HepG2 (cell line): Measurements from ENCODE around the gene VAV2. TPM values are rescaled to one million over a fixed set of nuclear protein-coding genes. Genes with fewer than 3 reads are reported as not detected.

Experiments
- ATAC-seq: fragments of 200-7000 bp; cut with Tn5 transposase; 3 replicates; pipeline ENCODE4 v1.9.1; 2020; ENCODE audit warnings: mild to moderate bottlenecking, moderate library complexity
- BruUV-seq: library from RNA; stranded (reverse); fragments of 400-500 nt; replicated peaks from 2 replicates; lab custom pipeline; 2021; lab: Mats Ljungman, UMichigan
- CTCF ChIA-PET: fragments of 300-600 bp; formaldehyde crosslinking; extraction: SDS; loops from one replicate; lab custom pipeline; 2021; ENCODE audit warnings: low total read pairs, inconsistent platforms, low intra/inter-chr PET ratio; lab: Yijun Ruan, JAX
- POLR2A ChIA-PET: fragments of 350-600 bp; sonication (Branson Sonifier 250); formaldehyde crosslinking; loops from one replicate; lab custom pipeline; 2020; ENCODE audit warnings: antibody characterized with exemption, inconsistent platforms; lab: Yijun Ruan, JAX
- DNase-seq: peaks from one replicate; pipeline ENCODE4 v3.0.0-alpha.2; 2015; ENCODE audit warnings: low spot score
- FAIRE-seq: peaks from 3 replicates; lab custom pipeline; 2011; peaks lifted over from hg19 to GRCh38; lab: Jason Lieb, UNC
- H2AFZ ChIP-seq: one replicate; pipeline ENCODE4 v1.6.1; 2011; ENCODE audit warnings: low read length, inconsistent platforms
- H3K27ac ChIP-seq: fragments of 300-600 bp; 3 replicates; pipeline ENCODE4 v1.8.0; 2011; ENCODE audit warnings: mixed run types, mild to moderate bottlenecking, mixed read lengths, low read length, inconsistent platforms; ENCODE audit not compliant: insufficient read depth; ENCODE audit errors: extremely low read length
- H3K27me3 ChIP-seq, 2 experiments: fragments of 200-600 bp in 1 of 2; 2 replicates in 1 of 2; 3 replicates in 1 of 2; pipeline versions ENCODE4 v1.6.0 to v1.8.0; 2011; ENCODE audit warnings: low read length in 2 of 2, mild to moderate bottlenecking in 2 of 2, moderate library complexity in 2 of 2, inconsistent platforms in 1 of 2; ENCODE audit not compliant: insufficient read depth in 2 of 2, control insufficient read depth in 1 of 2
- H3K36me3 ChIP-seq, 2 experiments: fragments of 200-600 bp in 1 of 2; replicated peaks in 1 of 2; 2 replicates in 1 of 2; 3 replicates in 1 of 2; pipeline versions ENCODE4 v1.5.1 to v1.8.0; 2011; ENCODE audit warnings: low read length in 2 of 2, inconsistent platforms in 1 of 2; ENCODE audit not compliant: insufficient read depth in 2 of 2, control insufficient read depth in 1 of 2
- H3K4me1 ChIP-seq: 2 replicates; pipeline ENCODE4 v1.5.1; 2012; ENCODE audit warnings: low read length, inconsistent platforms; ENCODE audit not compliant: insufficient read depth
- H3K4me2 ChIP-seq: 2 replicates; pipeline ENCODE4 v1.6.0; 2011; ENCODE audit warnings: low read depth, low read length, inconsistent platforms
- H3K4me3 ChIP-seq, 3 experiments: fragments of 200-600 bp in 1 of 3; sonication (generic), shearing (Covaris generic) in 1 of 3; replicated peaks in 1 of 3; 2 replicates each; pipeline ENCODE4 v1.5.1; 2011 to 2016; ENCODE audit warnings: low read length in 3 of 3, inconsistent platforms in 2 of 3, low read depth in 2 of 3, mild to moderate bottlenecking in 2 of 3, control low read depth in 1 of 3, mixed read lengths in 1 of 3; ENCODE audit not compliant: insufficient read depth in 1 of 3
- H3K79me2 ChIP-seq: one replicate; pipeline ENCODE4 v1.6.1; 2011; ENCODE audit warnings: low read length, inconsistent platforms; ENCODE audit not compliant: insufficient read depth
- H3K9ac ChIP-seq: 2 replicates; pipeline ENCODE4 v1.6.0; 2011; ENCODE audit warnings: mild to moderate bottlenecking, low read depth, low read length, inconsistent platforms; ENCODE audit not compliant: insufficient read depth
- H3K9me3 ChIP-seq: 2 replicates; pipeline ENCODE4 v1.5.1; 2012; ENCODE audit warnings: mild to moderate bottlenecking, low read length
- H4K20me1 ChIP-seq: 2 replicates; pipeline ENCODE4 v1.6.0; 2011; ENCODE audit warnings: inconsistent platforms, mild to moderate bottlenecking, low read length, moderate library complexity; ENCODE audit not compliant: insufficient read depth
- AGO2 ChIP-seq: fragments of 200-400 bp; formaldehyde crosslinking; optimal IDR thresholded peaks from 2 replicates; pipeline ENCODE3; 2017; ENCODE audit warnings: mild to moderate bottlenecking, low read depth, low read length, moderate library complexity
- CHD2 ChIP-seq: IDR thresholded peaks from 2 replicates; pipeline ENCODE4 v1.6.1; 2011; ENCODE audit warnings: low read depth, low read length, improper control_type of control experiment
- FOXJ3 ChIP-seq: sonication (generic); formaldehyde crosslinking; IDR thresholded peaks from 2 replicates; pipeline ENCODE4 v1.4.0; 2020; ENCODE audit warnings: missing genetic modification reagents, mild to moderate bottlenecking, borderline replicate concordance
- KDM4B ChIP-seq: sonication (generic); formaldehyde crosslinking; IDR thresholded peaks from 2 replicates; pipeline ENCODE4 v1.4.0; 2020; ENCODE audit warnings: missing genetic modification reagents
- RBM22 ChIP-seq: fragments of 200-400 bp; formaldehyde crosslinking; optimal IDR thresholded peaks from 2 replicates; pipeline ENCODE3; 2017; ENCODE audit warnings: mild to moderate bottlenecking, low read length, moderate library complexity
- RNF2 ChIP-seq: fragments of 450-650 bp; conservative IDR thresholded peaks from 2 replicates; pipeline ENCODE4 v1.6.1; 2016; ENCODE audit warnings: low read depth
- ZNF512B ChIP-seq: sonication (generic); formaldehyde crosslinking; IDR thresholded peaks from 2 replicates; pipeline ENCODE4 v1.5.1; 2020; ENCODE audit warnings: missing genetic modification reagents, mild to moderate bottlenecking, borderline replicate concordance
- ZNF546 ChIP-seq: sonication (generic); formaldehyde crosslinking; conservative IDR thresholded peaks from 2 replicates; pipeline ENCODE4 v1.8.1; 2023; ENCODE audit warnings: mild to moderate bottlenecking, missing genetic modification reagents
- WGBS: methylation state at CpG from one replicate; pipeline ENCODE4 v1.1.6; 2017; ENCODE audit warnings: low lambda C conversion rate; 5-methylcytosine and 5-hydroxymethylcytosine counted together
- in situ Hi-C: cut with HindIII; loops from 2 replicates; pipeline ENCODE4 v1.10.0; 2017; ENCODE audit warnings: low pct_unique_long_range_greater_than_20kb; ENCODE audit not compliant: extremely low pct_ligation_motif_present
- intact Hi-C: fragments of 100-400 bp; cut with micrococcal nuclease; formaldehyde crosslinking; loops from one replicate; pipeline ENCODE4 v1.10.0; 2022; ENCODE audit not compliant: unreplicated experiment
- polyA plus RNA-seq, 8 experiments: library from polyadenylated mRNA; depleted of rRNA in 3 of 8; stranded (reverse) in 7 of 8; unstranded in 1 of 8; fragments of >200 nt; fragmentation: Illumina TruSeq in 4 of 8; extraction: Trizol in 4 of 8; gene quantifications; 2 replicates each; pipeline versions ENCODE4 v1.2.1 to v1.2.3, GENCODE V29; 2011 to 2016; ENCODE audit warnings: low read depth in 4 of 8, missing spikeins in 1 of 8, mixed read lengths in 1 of 8; ENCODE audit not compliant: insufficient read depth in 1 of 8
- total RNA-seq, 5 experiments: library from RNA; depleted of rRNA; stranded (reverse); fragments of >200 nt; fragmentation: Illumina TruSeq; extraction: Trizol; gene quantifications; 2 replicates each; pipeline ENCODE4 v1.2.3, GENCODE V29; 2016; ENCODE audit warnings: low read depth in 1 of 5

Gene VAV2
- total and polyA plus RNA-seq, 2 of the 13 experiments (the other 11 are each of a cell fraction or from before 2014, with no cell fraction given) = 22.5 to 22.9 TPM

GRCh38 chr9:133853331-133853730 is 138.8 kb downstream of the VAV2 start:
- FAIRE-seq (no peak), DNase-seq (no peak), ATAC-seq (no peak)
- no peak overlapping the region for H3K4me2 ChIP-seq
- in situ Hi-C loops = no loop called here
- no peak for TF ChIP-seq KDM4B (CRISPR knock-in tag)
- no peak for TF ChIP-seq RNF2
- TF ChIP-seq FOXJ3 (CRISPR knock-in tag) = no peak
- peak; percentile 12 for TF ChIP-seq AGO2
- no peak for TF ChIP-seq ZNF546 (CRISPR knock-in tag)
- H3K27ac ChIP-seq = no peak overlapping the region
- no peaks in the 10 kb centered on the region for H3K9me3 ChIP-seq
- peaks cover 26% of the 10 kb centered on the region for H3K4me1 ChIP-seq
- no TSS peak for BruUV-seq
- ChIA-PET POLR2A (no interaction called here), CTCF (no interaction called here)
- no peak overlapping the region for H3K9ac ChIP-seq
- no peak overlapping the region for H3K4me3 ChIP-seq
- H3K27me3 ChIP-seq = no peaks in the 10 kb centered on the region
- H3K79me2 ChIP-seq = peaks cover 18% of the 10 kb centered on the region
- intact Hi-C loops = no loop called here
- H3K36me3 ChIP-seq = peaks cover 20 to 47% of the 10 kb centered on the region in 2 experiments; a peak in 4 of 5 replicates
- H2AFZ ChIP-seq = no peak overlapping the region
- peaks cover 38% of the 10 kb centered on the region; the same call in 1 of the 2 replicates for H4K20me1 ChIP-seq
- 93% methylated on average over 5 of the region's 7 CpGs for WGBS

- TF ChIP-seq CHD2 (no peak), FOXJ3 (CRISPR knock-in tag) (no peak), ZNF512B (CRISPR knock-in tag) (no peak), RBM22 (peak; percentile 59)
- TF ChIP-seq, all 625 proteins: peak for 1
- WGBS = 96% methylated on average over 4 of the region's 6 CpGs
- FAIRE-seq (no peak), DNase-seq (no peak), ATAC-seq (no peak)
- no peak overlapping the region for H3K27ac ChIP-seq
- peaks cover 26% of the 10 kb centered on the region for H3K4me1 ChIP-seq
- no peak overlapping the region for H3K9ac ChIP-seq
- H3K4me2 ChIP-seq = no peak overlapping the region
- no peaks in the 10 kb centered on the region for H3K27me3 ChIP-seq
- in situ Hi-C loops = no loop called here
- peaks cover 40% of the 10 kb centered on the region; the same call in 1 of the 2 replicates for H4K20me1 ChIP-seq
- CTCF ChIA-PET = no interaction called here
- peaks cover 18% of the 10 kb centered on the region for H3K79me2 ChIP-seq
- POLR2A ChIA-PET = no interaction called here
- H3K36me3 ChIP-seq = peaks cover 15 to 47% of the 10 kb centered on the region in 2 experiments; a peak in 4 of 5 replicates
- H3K9me3 ChIP-seq = no peaks in the 10 kb centered on the region
- no TSS peak for BruUV-seq
- no peak overlapping the region for H2AFZ ChIP-seq
- intact Hi-C loops = no loop called here
- H3K4me3 ChIP-seq = no peak overlapping the region
Observed at GRCh38 chr9:133852431-133852830, 139.7 kb downstream of the VAV2 start.
